Measurements from ENCODE around the gene SORL1.

- TF ChIP-seq CTCF (IDR thresholded peaks at IDR 0.05) = no peak
- no peak for TF ChIP-seq POLR2AphosphoS5 (IDR thresholded peaks at IDR 0.05)
Observed at GRCh38 chr11:121473064-121473777, 21.1 kb downstream of the SORL1 start.
